Loucy (cell line): ENCODE results near the gene SMG9.

Experiments used
- H2AFZ ChIP-seq: fragments of 200-600 bp; sonication (generic); 2 replicates; pipeline ENCODE4 v1.6.0; 2016; ENCODE audit warnings: antibody characterized with exemption, mild to moderate bottlenecking, low read length, moderate library complexity
- H3F3A ChIP-seq: fragments of 200-600 bp; 2 replicates; pipeline ENCODE4 v1.6.0; 2016; ENCODE audit warnings: antibody characterized with exemption, low read depth, mild to moderate bottlenecking
- H3K27me3 ChIP-seq: fragments of 200-600 bp; sonication (generic); 2 replicates; pipeline ENCODE4 v1.6.1; 2014; ENCODE audit warnings: low read length, mild to moderate bottlenecking; ENCODE audit not compliant: insufficient read depth, poor library complexity, severe bottlenecking
- H3K36me3 ChIP-seq: fragments of 200-600 bp; sonication (generic); 2 replicates; pipeline ENCODE4 v1.6.1; 2016; ENCODE audit warnings: low read length; ENCODE audit not compliant: insufficient read depth
- H3K4me1 ChIP-seq: fragments of 200-600 bp; sonication (generic); 2 replicates; pipeline ENCODE4 v1.5.1; 2014; ENCODE audit warnings: low read length, mild to moderate bottlenecking; ENCODE audit not compliant: insufficient read depth, poor library complexity, severe bottlenecking
- H3K4me2 ChIP-seq: fragments of 200-600 bp; sonication (generic); 2 replicates; pipeline ENCODE4 v1.6.0; 2014; ENCODE audit warnings: antibody characterized with exemption, low read length, low read depth, mild to moderate bottlenecking; ENCODE audit not compliant: poor library complexity, severe bottlenecking
- H3K4me3 ChIP-seq: fragments of 200-600 bp; sonication (generic); 2 replicates; pipeline ENCODE4 v1.5.1; 2014; ENCODE audit warnings: low read length, mild to moderate bottlenecking, mixed read lengths; ENCODE audit not compliant: poor library complexity, severe bottlenecking
- H3K79me2 ChIP-seq: fragments of 200-600 bp; sonication (generic); 2 replicates; pipeline ENCODE4 v1.6.1; 2014; ENCODE audit warnings: low read length; ENCODE audit not compliant: insufficient read depth
- H3K9ac ChIP-seq: fragments of 200-600 bp; sonication (generic); 2 replicates; pipeline ENCODE4 v1.6.0; 2014; ENCODE audit warnings: mild to moderate bottlenecking, low read depth, low read length, moderate library complexity; ENCODE audit not compliant: poor library complexity, severe bottlenecking
- H3K9me2 ChIP-seq: fragments of 200-600 bp; sonication (generic); replicated peaks from 2 replicates; pipeline ENCODE4 v1.6.1; 2016; ENCODE audit warnings: low read depth, low read length, mixed read lengths
- H3K9me3 ChIP-seq: fragments of 200-600 bp; sonication (generic); 2 replicates; pipeline ENCODE4 v1.6.1; 2014; ENCODE audit warnings: mild to moderate bottlenecking, antibody characterized with exemption, low read length, low read depth; ENCODE audit not compliant: insufficient read depth
- H4K20me1 ChIP-seq: fragments of 200-600 bp; sonication (generic); 2 replicates; pipeline ENCODE4 v1.6.0; 2014; ENCODE audit warnings: antibody characterized with exemption, low read length, mild to moderate bottlenecking; ENCODE audit not compliant: insufficient read depth, poor library complexity, severe bottlenecking
- CTCF ChIP-seq: fragments of 200-600 bp; sonication (generic); conservative IDR thresholded peaks from 2 replicates; pipeline ENCODE4 v1.5.1; 2014; ENCODE audit warnings: mild to moderate bottlenecking, antibody characterized with exemption, low read length
- EZH2phosphoT487 ChIP-seq: fragments of 200-600 bp; IDR thresholded peaks from 2 replicates; pipeline ENCODE4 v1.6.1; 2018; ENCODE audit warnings: antibody characterized with exemption, mild to moderate bottlenecking, moderate library complexity, borderline replicate concordance

The SMG9 gene

GRCh38 chr19:43694553-43694952 is 60.2 kb downstream of the SMG9 start:
- no peak overlapping the region for H2AFZ ChIP-seq
- H3F3A ChIP-seq = no peaks in the 10 kb centered on the region
- H3K4me1 ChIP-seq = no peaks in the 10 kb centered on the region
- H3K4me2 ChIP-seq = no peak overlapping the region
- no peaks in the 10 kb centered on the region for H3K27me3 ChIP-seq
- H4K20me1 ChIP-seq = no peaks in the 10 kb centered on the region
- no peaks in the 10 kb centered on the region for H3K36me3 ChIP-seq
- no peak overlapping the region for H3K4me3 ChIP-seq
- no peaks in the 10 kb centered on the region for H3K79me2 ChIP-seq
- no peaks in the 10 kb centered on the region for H3K9me2 ChIP-seq
- no peak overlapping the region for H3K9ac ChIP-seq
- peaks cover 3% of the 10 kb centered on the region; the same call in 1 of the 2 replicates for H3K9me3 ChIP-seq
- TF ChIP-seq EZH2phosphoT487 = no peak
- no peak for TF ChIP-seq CTCF

- Histone ChIP-seq H3K36me3 (no peaks in the 10 kb centered on the region), H3K27me3 (no peaks in the 10 kb centered on the region), H3K9me2 (no peaks in the 10 kb centered on the region), H3K4me1 (no peaks in the 10 kb centered on the region), H3K4me2 (no peak overlapping the region), H3K9ac (no peak overlapping the region), H4K20me1 (no peaks in the 10 kb centered on the region), H3K79me2 (no peaks in the 10 kb centered on the region), H3F3A (no peaks in the 10 kb centered on the region), H3K9me3 (peaks cover 3% of the 10 kb centered on the region; the same call in 1 of the 2 replicates), H2AFZ (no peak overlapping the region), H3K4me3 (no peak overlapping the region)
- no peak for TF ChIP-seq EZH2phosphoT487
- TF ChIP-seq CTCF = no peak
Observed at GRCh38 chr19:43692877-43693276, 61.9 kb downstream of the SMG9 start.

GRCh38 chr19:43692385-43692784 is 62.4 kb downstream of the SMG9 start:
- Histone ChIP-seq H3K9ac (no peak overlapping the region), H3K9me3 (peaks cover 3% of the 10 kb centered on the region; the same call in 1 of the 2 replicates), H2AFZ (no peak overlapping the region), H3K4me2 (no peak overlapping the region), H3K4me1 (no peaks in the 10 kb centered on the region), H3K36me3 (no peaks in the 10 kb centered on the region), H3K27me3 (no peaks in the 10 kb centered on the region), H4K20me1 (no peaks in the 10 kb centered on the region), H3K79me2 (no peaks in the 10 kb centered on the region), H3F3A (no peaks in the 10 kb centered on the region), H3K4me3 (no peak overlapping the region), H3K9me2 (no peaks in the 10 kb centered on the region)
- no peak for TF ChIP-seq CTCF
- TF ChIP-seq EZH2phosphoT487 = no peak
